Ammon's horn (tissue), 1 donor: ENCODE data around the gene FAM111A.
A peak's percentile ranks its signal among the peaks of the same experiment; 100 is the strongest.

Experiments
- DNase-seq: peaks from one replicate; pipeline ENCODE4 v3.0.0-alpha.2; 2016; ENCODE audit warnings: low spot score

FAM111A gene

DNA sequence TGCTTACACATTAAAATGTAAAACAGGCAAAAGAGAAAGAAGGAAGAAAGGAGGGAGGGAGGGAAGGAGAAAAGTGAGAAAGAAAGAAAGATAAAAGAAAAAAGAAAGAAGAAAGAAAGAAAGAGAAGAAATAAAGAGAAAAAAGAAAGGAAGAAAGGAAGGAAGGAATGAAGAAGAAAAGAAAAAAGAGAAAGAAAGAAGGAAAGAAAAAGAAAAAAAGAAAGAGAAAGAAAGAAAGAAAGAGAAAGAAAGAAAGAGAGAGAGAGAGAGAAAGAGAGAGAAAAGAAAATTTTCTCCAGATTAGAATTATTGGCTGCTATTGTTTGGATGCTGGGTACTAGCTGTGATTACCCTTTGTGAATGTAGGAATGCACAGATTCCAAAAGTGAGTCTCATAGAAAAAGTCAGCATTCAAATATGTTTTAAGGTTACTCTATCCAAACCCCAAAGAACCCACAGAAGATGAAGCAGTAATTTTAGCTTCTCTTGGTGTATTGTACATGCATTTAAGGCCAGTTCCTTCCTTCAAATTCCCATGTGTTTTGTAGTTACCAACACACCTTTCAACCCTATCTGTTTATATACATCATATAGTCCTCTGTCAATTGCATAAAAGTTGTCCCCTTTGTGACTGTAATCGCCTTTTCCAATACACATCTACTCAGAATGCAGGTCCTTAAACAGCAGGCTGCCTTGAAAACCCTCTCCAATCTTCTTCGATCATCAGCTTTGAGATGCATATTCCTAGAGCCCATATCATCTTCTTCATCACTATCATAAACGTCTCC lies 789 bp upstream of the FAM111A start:
- DNase-seq, result no peak

DNA sequence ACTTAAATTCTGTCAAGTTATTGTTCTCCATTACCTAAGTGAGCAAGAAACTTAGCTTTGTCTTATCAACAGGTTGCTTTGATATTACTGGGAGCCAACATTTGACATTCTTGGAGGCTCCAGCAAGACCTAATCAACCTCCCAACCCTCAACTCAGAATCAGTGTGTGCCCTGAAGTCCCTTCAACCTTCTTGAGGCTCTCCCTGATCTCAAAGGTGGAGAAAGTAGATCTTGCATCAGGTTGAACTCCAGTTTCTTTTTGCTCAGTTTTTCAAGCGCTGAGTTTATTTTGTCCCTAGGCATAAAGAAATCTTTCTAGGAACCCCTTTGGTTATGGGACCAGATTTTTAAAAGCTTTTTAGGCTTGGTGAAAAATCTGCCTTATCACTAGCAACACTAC lies 1.4 kb downstream of the FAM111A start:
- no peak for DNase-seq

DNA sequence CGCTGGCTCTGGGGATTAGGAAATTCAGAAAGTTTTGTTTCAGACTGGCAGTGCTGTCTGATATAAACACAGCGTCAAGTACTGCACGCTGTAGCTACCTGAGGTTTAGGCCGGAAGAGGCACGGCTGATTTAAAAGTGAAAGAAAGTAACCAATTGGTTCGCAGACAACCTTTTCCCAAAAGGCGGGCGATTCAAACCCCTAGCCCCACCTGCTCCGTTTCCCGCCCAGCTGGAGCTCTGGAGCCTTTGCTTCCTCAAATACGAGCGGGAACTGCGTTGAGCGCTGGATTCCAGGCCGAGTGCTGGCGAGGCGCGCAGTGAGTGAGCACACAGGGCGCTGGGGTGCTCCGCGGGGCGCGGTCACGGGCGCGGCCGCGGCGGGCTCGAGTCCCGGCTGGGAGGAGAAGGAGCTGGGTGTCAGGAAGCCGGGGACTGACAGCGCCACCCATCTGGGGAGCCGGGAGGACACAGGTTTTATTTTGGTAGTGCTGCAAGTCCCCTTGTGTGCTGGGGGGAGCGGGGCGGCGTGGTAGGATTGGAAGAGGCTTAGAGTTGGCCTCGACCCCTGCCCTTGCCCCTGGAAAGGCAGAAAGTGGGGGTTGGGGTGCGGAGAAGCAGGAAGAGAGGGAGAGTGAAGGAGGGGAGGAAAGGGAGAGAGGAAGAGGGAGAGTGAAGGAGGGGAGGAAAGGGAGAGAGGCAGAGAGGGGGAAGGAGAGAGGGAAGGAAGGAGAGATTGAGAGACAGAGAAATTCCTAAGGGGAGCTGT lies 2.1 kb downstream of the FAM111A start:
- DNase-seq, result peak; percentile 82

DNA sequence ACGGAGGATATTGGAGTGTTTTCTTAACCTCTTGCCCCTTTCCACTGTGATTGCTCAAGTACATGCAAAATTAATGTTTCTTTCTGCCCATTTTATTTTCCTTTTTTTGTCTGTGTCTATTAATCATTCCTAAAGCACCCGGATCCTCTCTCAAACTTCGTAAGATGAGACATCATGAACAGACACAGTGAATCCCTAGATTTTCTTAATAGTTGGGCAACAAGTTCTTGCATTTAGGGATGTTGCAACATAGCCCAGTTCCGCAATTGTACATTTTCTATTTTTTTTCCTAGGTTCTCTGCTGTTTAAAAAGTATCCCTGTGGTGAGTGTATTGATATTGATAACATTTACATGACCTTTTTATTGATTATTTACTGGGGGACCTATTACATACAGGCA lies 2.9 kb downstream of the FAM111A start:
- no peak for DNase-seq

DNA sequence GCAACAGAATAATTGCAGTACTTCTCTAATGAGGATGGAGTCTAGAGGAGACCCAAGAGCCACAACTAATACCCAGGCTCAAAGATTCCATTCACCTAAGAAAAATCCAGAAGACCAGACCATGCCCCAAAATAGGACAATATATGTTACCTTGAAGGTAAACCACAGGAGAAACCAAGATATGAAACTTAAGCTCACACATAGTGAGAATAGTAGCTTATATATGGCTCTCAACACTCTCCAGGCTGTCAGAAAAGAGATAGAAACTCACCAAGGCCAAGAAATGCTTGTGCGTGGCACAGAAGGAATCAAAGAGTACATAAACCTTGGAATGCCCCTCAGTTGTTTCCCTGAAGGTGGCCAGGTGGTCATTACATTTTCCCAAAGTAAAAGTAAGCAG lies 9.1 kb downstream of the FAM111A start:
- no peak for DNase-seq

DNA sequence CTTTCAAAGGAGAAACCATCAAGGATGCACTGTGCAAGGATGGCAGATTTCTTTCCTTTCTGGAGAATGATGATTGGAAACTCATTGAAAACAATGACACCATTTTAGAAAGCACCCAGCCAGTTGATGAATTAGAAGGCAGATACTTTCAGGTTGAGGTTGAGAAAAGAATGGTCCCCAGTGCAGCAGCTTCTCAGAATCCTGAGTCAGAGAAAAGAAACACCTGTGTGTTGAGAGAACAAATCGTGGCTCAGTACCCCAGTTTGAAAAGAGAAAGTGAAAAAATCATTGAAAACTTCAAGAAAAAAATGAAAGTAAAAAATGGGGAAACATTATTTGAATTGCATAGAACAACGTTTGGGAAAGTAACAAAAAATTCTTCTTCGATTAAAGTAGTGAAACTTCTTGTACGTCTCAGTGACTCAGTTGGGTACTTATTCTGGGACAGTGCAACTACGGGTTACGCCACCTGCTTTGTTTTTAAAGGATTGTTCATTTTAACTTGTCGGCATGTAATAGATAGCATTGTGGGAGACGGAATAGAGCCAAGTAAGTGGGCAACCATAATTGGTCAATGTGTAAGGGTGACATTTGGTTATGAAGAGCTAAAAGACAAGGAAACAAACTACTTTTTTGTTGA lies 9.8 kb downstream of the FAM111A start:
- no peak for DNase-seq

DNA sequence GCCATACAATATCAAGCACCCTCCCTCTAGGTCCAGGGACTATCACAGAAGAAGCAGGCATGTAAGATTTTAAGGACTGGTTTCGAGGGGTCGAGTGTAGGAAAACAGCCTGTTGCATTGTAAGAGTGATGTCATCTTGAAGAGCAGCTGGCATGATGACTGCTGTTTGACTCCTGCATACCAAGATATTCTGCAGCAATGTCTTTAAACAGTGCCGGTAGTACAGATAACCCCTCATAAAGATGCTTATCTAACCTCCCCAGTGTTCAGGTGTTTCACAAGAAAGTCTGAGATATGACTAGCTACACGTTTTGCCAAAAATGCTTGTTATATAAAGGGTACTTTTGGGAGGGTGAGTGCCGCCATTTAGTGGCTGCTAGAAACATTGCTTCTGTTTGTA lies 12.0 kb downstream of the FAM111A start:
- DNase-seq, result no peak

DNA sequence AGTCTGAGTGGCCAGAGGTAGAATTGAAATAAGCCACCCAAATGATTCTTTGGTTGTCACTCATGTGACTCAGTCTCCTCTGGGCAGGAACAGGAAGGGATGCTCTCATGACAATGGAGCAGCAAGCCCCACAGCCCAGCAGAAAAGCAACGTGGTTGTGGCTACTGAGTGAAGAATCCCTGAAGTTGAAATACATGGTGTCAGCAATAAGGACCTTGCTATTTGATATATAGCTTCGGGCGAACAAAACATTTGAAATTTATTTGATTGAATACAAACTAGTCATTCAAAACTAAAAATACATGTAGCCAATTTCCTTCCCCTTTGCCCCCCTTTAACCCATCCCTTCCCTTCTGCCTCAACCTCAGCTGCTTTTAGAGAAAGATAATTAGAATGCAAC lies 14.8 kb downstream of the FAM111A start:
- no peak for DNase-seq

DNA sequence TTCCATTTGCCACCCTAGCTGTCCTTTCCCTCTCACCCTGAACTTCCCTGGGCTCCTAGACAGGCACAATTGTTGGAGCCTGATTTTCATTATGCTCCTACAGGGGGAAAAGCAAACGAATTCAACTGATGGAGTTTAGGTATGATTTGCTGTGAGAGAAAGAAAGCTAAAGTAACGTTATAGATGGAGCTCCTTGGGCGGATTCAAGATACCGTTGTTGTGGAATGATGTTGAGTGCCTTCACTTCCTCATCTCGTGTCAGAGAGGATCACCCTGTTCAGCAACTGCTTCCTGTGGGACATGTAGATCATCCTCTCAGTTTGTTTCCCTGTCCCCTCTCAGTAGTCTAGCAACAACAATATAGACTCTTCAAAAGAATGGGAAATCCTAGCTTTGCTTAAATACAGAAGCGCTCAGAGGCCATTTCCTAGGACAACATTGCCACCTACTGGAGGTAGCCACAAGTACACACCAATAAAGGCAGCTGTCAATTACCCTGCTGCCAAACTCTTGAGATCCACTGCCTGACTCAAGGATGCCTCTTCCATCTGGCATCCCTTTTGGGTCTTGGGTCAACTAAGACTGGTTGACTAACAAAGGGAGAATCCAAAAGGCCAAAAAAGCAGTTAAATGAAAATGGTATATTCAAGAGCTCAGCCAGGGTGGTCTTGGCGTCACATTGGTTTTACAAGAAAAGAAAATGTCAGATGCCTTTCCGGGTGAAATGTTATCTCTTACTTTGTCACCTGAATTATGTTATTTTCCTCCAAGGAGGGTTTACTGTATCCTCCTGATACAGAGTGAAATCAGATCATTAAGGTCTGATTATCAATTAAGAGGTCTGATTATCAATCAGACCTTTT lies 15.8 kb downstream of the FAM111A start:
- peak; percentile 90 for DNase-seq

DNA sequence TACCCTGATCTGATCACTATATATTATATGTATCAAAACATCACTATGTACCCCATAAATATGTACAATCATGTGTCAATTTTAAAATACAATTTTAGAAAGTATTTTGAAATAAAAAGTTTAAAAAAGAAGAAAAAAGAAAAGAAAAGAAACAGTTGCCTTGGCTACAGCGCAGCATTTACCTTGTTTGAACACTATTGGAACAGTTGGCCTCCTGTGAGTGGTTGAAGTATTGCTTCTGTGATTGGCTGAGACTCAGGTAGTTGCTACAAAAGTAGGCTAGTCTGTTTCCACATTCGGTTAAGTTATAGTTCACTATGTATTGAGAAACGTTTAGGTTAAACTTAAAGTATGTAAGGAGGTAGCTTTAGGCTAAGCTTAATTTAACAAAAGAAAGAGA lies 21.4 kb downstream of the FAM111A start:
- no peak for DNase-seq

DNA sequence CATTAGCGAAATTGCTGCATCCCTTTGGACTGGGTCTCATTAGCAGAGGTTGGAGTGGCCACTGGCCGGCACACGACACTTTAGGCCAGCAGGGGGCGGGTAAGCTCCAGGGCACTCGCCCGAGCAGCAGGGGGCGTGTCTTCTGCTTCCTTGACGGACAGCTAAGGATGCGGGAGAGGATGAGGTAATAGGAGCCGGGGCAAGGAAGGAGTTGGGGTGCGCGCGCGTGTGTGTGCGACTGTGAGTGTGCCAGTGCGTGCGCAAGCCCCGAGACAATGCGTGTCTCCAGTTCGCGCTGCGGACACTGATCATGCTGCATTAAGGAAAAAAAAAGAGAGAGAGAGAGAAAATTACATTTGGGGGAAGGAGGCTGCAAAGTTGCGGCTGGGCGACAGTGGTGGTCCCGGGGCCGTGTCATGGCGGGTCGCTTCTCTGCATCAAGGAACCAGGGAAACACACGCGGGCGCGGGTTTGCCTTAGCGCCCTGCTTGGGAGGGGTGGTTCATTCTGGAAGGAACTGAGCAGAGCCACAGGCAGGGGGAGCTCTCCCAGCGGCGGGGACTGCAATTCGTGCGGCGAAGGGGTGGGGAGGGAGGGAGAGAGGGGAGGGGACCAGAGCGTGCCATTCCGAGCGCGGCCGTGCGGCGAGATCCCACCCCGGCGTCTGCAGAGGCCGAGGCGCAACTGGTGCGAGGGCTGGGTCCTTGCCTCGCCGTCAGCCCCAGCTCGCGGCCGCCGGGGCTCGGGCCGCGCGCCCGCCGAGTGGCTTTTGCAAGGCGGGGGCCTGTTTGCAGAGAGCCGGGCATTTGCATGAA lies 29.1 kb downstream of the FAM111A start, which contains the start of gene DTX4:
TSS of gene DTX4 (plus strand) at position 625 of the 815 bp plus-strand sequence. CDS start 464 bp downstream, outside the sequence.
- DNase-seq, result peak; percentile 95

DNA sequence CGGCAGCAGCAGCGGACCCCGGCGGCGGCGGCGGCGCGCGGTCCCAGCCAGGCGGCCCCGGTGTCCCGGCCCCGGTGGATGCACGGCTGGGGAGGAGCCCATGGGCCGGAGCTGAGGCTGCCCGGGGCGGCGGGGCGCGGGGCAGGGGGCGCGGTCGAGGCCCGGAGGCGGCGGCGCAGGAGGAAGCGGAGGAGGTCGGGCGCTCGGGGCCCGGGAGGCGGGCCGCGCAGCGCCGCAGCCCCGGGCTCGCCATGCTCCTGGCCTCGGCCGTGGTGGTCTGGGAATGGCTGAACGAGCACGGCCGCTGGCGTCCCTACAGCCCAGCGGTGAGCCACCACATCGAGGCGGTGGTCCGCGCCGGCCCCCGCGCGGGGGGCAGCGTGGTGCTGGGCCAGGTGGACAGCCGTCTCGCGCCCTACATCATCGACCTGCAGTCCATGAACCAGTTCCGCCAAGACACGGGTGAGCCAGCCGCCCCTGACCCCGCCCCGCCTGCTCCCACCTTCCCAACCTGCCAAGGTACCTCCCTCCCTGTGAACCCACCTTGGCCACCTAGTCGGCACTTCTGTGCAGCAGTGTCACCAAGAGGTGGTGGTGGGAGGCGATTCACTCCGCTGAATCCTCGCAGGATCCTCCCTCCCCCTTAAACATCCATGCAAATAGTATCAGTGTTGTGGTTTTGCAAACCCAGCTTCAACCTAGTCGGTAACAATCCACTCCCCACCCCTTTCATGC lies 29.9 kb downstream of the FAM111A start:
- DNase-seq, result no peak

DNA sequence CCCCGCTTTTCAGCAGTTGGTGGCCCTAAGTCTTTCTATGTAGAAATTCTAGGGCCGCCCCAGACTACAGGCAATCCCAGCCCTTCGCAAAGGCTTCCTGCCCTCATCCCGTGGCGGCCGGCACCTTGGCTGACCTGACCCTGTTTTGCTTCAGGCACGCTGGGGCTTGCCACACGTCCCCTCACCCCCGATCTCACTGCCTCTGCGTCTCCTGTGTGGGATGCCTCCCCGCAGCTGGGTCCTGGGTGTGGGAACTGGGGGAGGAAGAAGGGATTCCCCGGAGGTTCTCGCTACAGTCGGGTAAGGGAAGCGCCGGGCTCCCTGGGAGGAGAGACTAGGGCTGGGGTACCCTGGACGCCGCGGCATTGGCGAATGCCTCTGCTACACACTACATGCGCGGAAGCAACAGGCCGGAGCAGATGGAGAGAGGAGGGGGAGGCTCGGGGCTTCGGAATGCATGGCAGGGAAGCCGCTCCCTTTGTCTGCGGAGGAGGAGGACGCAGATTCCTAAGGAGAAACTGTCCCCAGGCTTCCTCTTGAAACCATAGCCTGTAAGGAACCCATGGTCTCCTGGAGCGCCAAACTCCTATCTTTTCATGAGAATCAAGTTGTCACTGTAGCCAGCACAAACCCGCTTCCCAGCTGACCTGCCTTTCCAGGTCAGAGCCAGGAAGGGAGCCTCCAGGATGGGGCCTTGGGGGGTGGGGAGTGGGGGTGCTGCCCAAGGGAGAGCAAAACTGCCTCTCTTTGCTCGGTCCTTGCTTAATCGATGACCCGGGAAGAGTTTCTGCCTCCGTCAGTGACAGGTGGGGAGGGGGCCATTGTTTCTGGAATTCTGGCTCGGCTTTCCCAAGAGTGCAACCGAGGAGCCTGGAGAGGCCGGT lies 30.7 kb downstream of the FAM111A start:
- DNase-seq, result peak; percentile 60

DNA sequence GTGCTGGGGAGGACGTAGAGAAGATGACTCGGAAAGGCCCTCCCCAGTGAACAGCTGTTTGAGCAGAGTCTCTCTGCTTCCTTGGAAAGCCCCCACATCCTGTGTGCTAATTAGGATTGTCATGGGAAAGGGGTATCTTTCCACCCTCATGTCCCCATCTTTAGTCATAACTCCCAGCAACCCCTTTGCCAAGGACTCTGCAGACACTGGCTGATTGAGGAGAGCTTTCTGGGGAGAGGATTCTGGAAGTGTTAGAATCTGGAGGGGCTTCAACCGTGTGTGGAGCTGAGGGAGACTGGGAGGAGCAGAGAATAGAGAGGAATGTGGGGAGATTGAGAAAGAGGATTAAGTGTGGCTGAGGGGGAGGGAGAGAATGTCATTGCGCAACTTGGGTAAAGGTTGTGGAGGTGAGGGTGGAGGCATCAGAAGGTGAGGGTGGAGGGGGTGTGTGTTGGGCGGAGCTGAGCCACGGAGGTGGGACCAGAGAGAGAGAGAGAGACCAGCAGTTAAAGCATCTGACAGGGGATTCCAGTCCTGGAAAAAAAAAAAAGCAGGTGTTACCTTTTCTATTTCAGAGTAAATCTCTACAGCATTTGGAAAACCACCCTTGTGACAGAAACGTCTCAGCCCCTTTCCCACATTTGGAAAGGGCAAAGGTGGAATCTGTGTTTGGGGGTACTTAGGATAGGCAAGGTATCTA lies 31.5 kb downstream of the FAM111A start:
- no peak for DNase-seq

DNA sequence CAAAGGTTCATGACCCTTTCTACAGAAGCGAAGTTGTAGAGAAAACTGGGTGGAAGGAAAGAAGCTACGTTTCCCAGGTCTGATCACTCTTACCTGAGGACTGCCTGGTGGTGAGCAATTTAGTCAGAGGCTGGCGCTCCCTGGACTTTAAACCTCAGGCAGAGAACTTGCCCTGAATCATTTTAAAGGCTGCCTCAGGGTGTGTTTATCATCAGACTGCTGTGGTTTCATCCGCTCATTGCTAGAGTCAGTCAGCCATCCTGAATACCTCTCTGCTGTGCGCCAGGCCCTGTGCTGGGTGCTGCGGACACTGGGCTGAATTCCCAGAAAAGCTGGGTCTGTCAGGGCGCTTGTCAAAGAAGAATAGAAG lies 32.0 kb downstream of the FAM111A start:
- no peak for DNase-seq

DNA sequence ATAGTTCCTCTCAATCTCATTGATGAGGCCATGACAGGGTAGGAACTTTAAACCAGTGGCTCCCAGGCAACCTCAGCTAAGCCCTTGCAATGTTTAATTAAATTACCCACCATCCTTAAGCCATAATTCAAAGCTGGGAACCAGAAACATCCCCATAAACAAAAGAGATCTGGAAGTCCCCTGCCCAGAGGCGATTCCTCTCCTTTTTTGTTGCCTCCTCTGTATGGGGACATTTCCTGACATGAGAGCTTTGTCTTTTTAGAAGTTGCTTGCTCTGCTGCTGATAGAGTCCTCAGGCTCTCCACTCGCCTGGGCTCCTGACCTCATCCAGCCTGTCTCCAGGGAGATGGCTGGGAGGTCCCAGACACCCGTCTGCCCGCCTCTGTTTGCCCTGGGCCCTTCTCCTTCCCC lies 32.4 kb downstream of the FAM111A start:
- DNase-seq, result no peak

DNA sequence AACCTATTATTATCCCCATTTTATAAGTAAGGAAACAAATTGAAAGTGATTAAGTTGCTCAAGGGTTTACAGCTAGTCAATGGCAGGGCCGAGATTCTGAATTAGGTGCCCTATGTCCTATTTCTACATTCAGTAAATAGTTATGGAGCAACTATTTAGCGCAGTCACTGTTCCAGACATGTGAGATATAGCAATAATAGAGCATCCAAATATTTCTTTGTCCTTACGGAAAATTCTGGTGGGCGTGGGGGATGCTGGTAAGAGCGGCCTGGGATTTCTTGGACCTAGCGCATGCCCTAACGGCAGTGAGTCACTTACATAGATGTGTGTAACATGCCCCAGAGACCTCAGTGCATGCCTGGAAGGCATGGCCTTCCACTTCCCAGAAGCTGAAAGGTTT lies 33.7 kb downstream of the FAM111A start:
- DNase-seq, result no peak

DNA sequence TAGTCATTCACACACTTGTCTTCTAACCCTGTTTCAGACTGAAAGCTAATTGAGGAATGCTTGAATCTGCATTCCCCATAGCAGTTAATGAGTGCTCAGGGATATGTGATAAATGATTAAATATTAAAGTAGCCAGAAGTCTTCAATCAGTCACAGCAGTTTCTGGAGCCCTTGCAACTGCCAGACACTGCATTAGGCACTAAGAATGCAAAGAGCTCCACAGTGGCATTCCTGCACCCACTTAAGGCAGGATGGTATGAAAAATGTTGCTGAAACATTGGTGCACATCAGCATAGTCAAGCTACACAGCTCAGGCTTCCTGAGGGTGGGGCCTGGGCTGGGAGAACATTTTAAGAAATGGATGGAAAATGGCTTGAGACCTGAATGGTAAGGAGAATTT lies 35.7 kb downstream of the FAM111A start:
- DNase-seq, result no peak

DNA sequence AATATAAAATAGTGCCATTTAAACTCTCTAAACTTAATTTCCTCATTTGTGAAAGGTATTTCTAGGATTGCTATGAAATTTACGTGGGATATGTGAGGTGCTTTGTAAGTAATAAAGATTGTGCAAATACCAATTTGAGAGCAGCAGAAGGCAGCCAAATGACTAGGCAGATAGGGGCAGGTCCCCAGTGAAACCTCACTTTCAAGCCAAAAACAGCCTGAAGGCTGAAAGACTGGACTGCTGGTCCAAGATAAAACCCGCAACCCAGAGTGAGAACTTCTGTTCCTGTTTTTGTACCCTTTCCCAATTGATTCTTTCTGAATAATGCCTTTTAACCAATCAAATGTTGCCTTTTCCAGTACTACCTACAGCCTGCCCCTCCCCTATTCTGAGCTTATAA lies 36.5 kb downstream of the FAM111A start:
- no peak for DNase-seq
